Measurements from ENCODE around the gene MANF.

DNA sequence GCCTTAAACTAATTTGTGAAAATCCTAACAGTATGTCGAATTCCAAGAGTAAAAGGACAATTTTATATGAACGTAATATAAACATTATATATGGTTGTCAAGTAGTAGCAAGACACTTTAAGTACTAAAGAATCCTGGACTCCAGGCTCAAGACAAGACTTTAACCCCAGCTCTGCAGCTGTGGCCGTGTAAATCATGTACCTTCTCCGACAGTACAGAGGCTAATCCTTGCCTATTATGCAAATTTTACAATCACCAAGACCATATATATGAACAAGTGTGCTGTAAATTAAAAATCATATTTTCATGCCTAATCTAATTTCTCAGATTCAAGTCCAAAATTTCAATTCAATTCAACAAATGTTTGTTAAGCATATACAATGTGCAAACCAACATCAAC is 41.8 kb downstream of the MANF start:
- TF ChIP-seq POLR2A (IDR thresholded peaks at IDR 0.05) (no peak), POLR2AphosphoS5 (IDR thresholded peaks at IDR 0.05; ENCODE audit: insufficient read depth in 1 of 2, low read depth in 1 of 2) (no peak)
- TF ChIP-seq, protein P1, sequence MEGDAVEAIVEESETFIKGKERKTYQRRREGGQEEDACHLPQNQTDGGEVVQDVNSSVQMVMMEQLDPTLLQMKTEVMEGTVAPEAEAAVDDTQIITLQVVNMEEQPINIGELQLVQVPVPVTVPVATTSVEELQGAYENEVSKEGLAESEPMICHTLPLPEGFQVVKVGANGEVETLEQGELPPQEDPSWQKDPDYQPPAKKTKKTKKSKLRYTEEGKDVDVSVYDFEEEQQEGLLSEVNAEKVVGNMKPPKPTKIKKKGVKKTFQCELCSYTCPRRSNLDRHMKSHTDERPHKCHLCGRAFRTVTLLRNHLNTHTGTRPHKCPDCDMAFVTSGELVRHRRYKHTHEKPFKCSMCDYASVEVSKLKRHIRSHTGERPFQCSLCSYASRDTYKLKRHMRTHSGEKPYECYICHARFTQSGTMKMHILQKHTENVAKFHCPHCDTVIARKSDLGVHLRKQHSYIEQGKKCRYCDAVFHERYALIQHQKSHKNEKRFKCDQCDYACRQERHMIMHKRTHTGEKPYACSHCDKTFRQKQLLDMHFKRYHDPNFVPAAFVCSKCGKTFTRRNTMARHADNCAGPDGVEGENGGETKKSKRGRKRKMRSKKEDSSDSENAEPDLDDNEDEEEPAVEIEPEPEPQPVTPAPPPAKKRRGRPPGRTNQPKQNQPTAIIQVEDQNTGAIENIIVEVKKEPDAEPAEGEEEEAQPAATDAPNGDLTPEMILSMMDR (IDR thresholded peaks at IDR 0.05): no peak
